CMK (cell line): ENCODE data around the gene GALNT16.

Experiments
- DNase-seq: peaks from one replicate; pipeline ENCODE4 v3.0.0-alpha.2; 2010; ENCODE audit warnings: low read depth

Gene GALNT16

GRCh38 chr14:69404883-69405282, 144.9 kb downstream of the GALNT16 start:
- no peak for DNase-seq

- no peak for DNase-seq
Observed at GRCh38 chr14:69405762-69406161, 145.8 kb downstream of the GALNT16 start.
